IMR-90 (cell line): Measurements from ENCODE around the gene SAMM50. TPM values are rescaled to one million over a fixed set of nuclear protein-coding genes. Genes with fewer than 3 reads are reported as not detected.

Experiments
- ATAC-seq: fragments of 200-7000 bp; cut with Tn5 transposase; 2 replicates; pipeline ENCODE4 v1.9.1; 2020; ENCODE audit warnings: low read depth, mild to moderate bottlenecking, moderate library complexity
- BruUV-seq: library from RNA; stranded (reverse); fragments of 400-500 nt; replicated peaks from 2 replicates; lab custom pipeline; 2021; lab: Mats Ljungman, UMichigan
- CTCF ChIA-PET: fragments of 300-600 bp; formaldehyde crosslinking; extraction: SDS; loops from one replicate; lab custom pipeline; 2021; ENCODE audit warnings: antibody characterized with exemption; lab: Yijun Ruan, JAX
- POLR2A ChIA-PET: fragments of 300-600 bp; sonication (Branson Sonifier 250); formaldehyde crosslinking; loops from one replicate; lab custom pipeline; 2022; ENCODE audit warnings: antibody characterized with exemption; ENCODE audit not compliant: unreplicated experiment; lab: Charles Lee
- DNase-seq: peaks from one replicate; pipeline ENCODE4 v3.0.0; 2013
- H2AFZ ChIP-seq: replicated peaks from 2 replicates; pipeline ENCODE3; 2013; ENCODE audit warnings: low read length, mild to moderate bottlenecking; ENCODE audit not compliant: poor library complexity
- H2AK5ac ChIP-seq: 2 replicates; pipeline ENCODE4 v1.6.1; 2013; ENCODE audit warnings: low read depth, low read length, inconsistent platforms
- H2AK9ac ChIP-seq: replicated peaks from 2 replicates; pipeline ENCODE3; 2013; ENCODE audit warnings: mild to moderate bottlenecking, low read depth, low read length, moderate library complexity; ENCODE audit not compliant: poor library complexity
- H2BK120ac ChIP-seq: 2 replicates; pipeline ENCODE4 v1.6.1; 2013; ENCODE audit warnings: low read depth, low read length, inconsistent platforms
- H2BK15ac ChIP-seq: 3 replicates; pipeline ENCODE4 v1.6.1; 2013; ENCODE audit warnings: low read depth, low read length, inconsistent platforms
- H2BK20ac ChIP-seq: 2 replicates; pipeline ENCODE4 v1.6.1; 2013; ENCODE audit warnings: low read depth, mild to moderate bottlenecking, inconsistent platforms, low read length, moderate library complexity
- H2BK5ac ChIP-seq: 2 replicates; pipeline ENCODE4 v1.6.1; 2013; ENCODE audit warnings: mild to moderate bottlenecking, low read depth, low read length, inconsistent platforms; ENCODE audit not compliant: poor library complexity, severe bottlenecking
- H3K14ac ChIP-seq: replicated peaks from 2 replicates; pipeline ENCODE4 v1.6.1; 2013; ENCODE audit warnings: low read depth, low read length, inconsistent platforms
- H3K18ac ChIP-seq: 2 replicates; pipeline ENCODE4 v1.6.1; 2013; ENCODE audit warnings: low read depth, low read length, control low read depth
- H3K23ac ChIP-seq: 2 replicates; pipeline ENCODE4 v1.6.1; 2013; ENCODE audit warnings: low read depth, low read length, inconsistent platforms
- H3K27ac ChIP-seq: 2 replicates; pipeline ENCODE4 v1.5.1; 2013; ENCODE audit warnings: mild to moderate bottlenecking, control low read depth, low read length; ENCODE audit not compliant: insufficient read depth
- H3K27me3 ChIP-seq: 2 replicates; pipeline ENCODE4 v1.6.1; 2013; ENCODE audit warnings: low read length; ENCODE audit not compliant: control insufficient read depth, insufficient read depth
- H3K36me3 ChIP-seq: 2 replicates; pipeline ENCODE4 v1.6.1; 2013; ENCODE audit warnings: low read length, mixed read lengths; ENCODE audit not compliant: control insufficient read depth, insufficient read depth
- H3K4ac ChIP-seq: 2 replicates; pipeline ENCODE4 v1.6.1; 2013; ENCODE audit warnings: low read depth, low read length, inconsistent platforms
- H3K4me1 ChIP-seq: 2 replicates; pipeline ENCODE4 v1.6.1; 2013; ENCODE audit warnings: low read length, mixed read lengths; ENCODE audit not compliant: control insufficient read depth, insufficient read depth
- H3K4me2 ChIP-seq: 2 replicates; pipeline ENCODE4 v1.6.1; 2013; ENCODE audit warnings: low read depth, mild to moderate bottlenecking, control low read depth, low read length, moderate library complexity
- H3K4me3 ChIP-seq: 2 replicates; pipeline ENCODE4 v1.5.1; 2013; ENCODE audit warnings: low read depth, mild to moderate bottlenecking, control low read depth, low read length, moderate library complexity; ENCODE audit not compliant: insufficient read depth
- H3K56ac ChIP-seq: 2 replicates; pipeline ENCODE4 v1.6.1; 2013; ENCODE audit warnings: low read length, inconsistent platforms; ENCODE audit not compliant: insufficient read depth; ENCODE audit errors: extremely low read depth
- H3K79me1 ChIP-seq, 2 experiments: 2 replicates each; pipeline ENCODE4 v1.6.1; 2013; ENCODE audit warnings: low read length in 2 of 2, inconsistent platforms in 1 of 2, low read depth in 1 of 2
- H3K9ac ChIP-seq: 2 replicates; pipeline ENCODE4 v1.6.1; 2013; ENCODE audit warnings: low read depth, low read length, control low read depth
- H3K9me1 ChIP-seq: 2 replicates; pipeline ENCODE4 v1.6.1; 2013; ENCODE audit warnings: low read length, inconsistent platforms; ENCODE audit not compliant: insufficient read depth
- H3K9me3 ChIP-seq: 2 replicates; pipeline ENCODE4 v1.6.1; 2013; ENCODE audit warnings: low read length; ENCODE audit not compliant: control insufficient read depth, insufficient read depth
- H4K20me1 ChIP-seq: 2 replicates; pipeline ENCODE4 v1.6.1; 2013; ENCODE audit warnings: low read length, inconsistent platforms; ENCODE audit not compliant: insufficient read depth
- H4K5ac ChIP-seq: 2 replicates; pipeline ENCODE4 v1.6.1; 2013; ENCODE audit warnings: mild to moderate bottlenecking, low read depth, low read length, control low read depth
- H4K8ac ChIP-seq, 2 experiments: 2 replicates each; pipeline ENCODE4 v1.6.1; 2013; ENCODE audit warnings: low read depth in 2 of 2, low read length in 2 of 2, control low read depth in 1 of 2, inconsistent platforms in 1 of 2
- H4K91ac ChIP-seq: 2 replicates; pipeline ENCODE4 v1.6.1; 2013; ENCODE audit warnings: low read depth, low read length, inconsistent platforms; ENCODE audit not compliant: insufficient read depth
- CEBPB ChIP-seq: IDR thresholded peaks from 2 replicates; pipeline ENCODE4 v1.6.1; 2012; ENCODE audit warnings: low read depth, low read length, improper control_type of control experiment
- SMC3 ChIP-seq: fragments of 150-350 bp; IDR thresholded peaks from 2 replicates; pipeline ENCODE4 v1.6.1; 2016; ENCODE audit warnings: low read depth, mild to moderate bottlenecking, antibody characterized with exemption, low read length, moderate library complexity
- WGBS, 2 experiments: methylation state at CpG; one replicate each; pipeline versions ENCODE4 v1.1.5 to v1.1.7; 2013; ENCODE audit warnings: missing lambda C conversion rate in 2 of 2; ENCODE audit not compliant: insufficient read length in 1 of 2; ENCODE audit errors: extremely low coverage in 2 of 2; 5-methylcytosine and 5-hydroxymethylcytosine counted together
- dilution Hi-C: fragments of 300-500 bp; cut with HindIII; formaldehyde crosslinking; loops from one replicate; pipeline ENCODE4 v1.14.3; 2018; ENCODE audit warnings: low sequenced_read_pairs; ENCODE audit not compliant: unreplicated experiment
- in situ Hi-C: fragments of 300-500 bp; cut with MboI; formaldehyde crosslinking; loops from 3 replicates; pipeline ENCODE4 v1.14.3; 2019; ENCODE audit warnings: low sequenced_read_pairs, inconsistent platforms, mixed read lengths
- intact Hi-C: fragments of 100-400 bp; cut with micrococcal nuclease; formaldehyde crosslinking; loops from 2 replicates; pipeline ENCODE4 v1.10.0; 2022
- polyA plus RNA-seq, 3 experiments: library from polyadenylated mRNA; depleted of rRNA; stranded (reverse); fragments of >200 nt; gene quantifications; 2 replicates each; pipeline ENCODE4 v1.2.3, GENCODE V29; 2012; ENCODE audit warnings: low replicate concordance in 1 of 3
- total RNA-seq: library from RNA; depleted of rRNA; stranded (reverse); fragments of >200 nt; gene quantifications from 2 replicates; pipeline ENCODE4 v1.2.3, GENCODE V29; 2012

SAMM50 gene
- total and polyA plus RNA-seq, 2 of the 4 experiments (the other 2 are of a cell fraction) = 40.6 to 43.7 TPM

- H3K4me1 ChIP-seq = peaks cover 19% of the 10 kb centered on the region
- no peaks in the 10 kb centered on the region for H3K9me3 ChIP-seq
- H3K27ac ChIP-seq = no peak overlapping the region
- no peak overlapping the region for H4K91ac ChIP-seq
- H4K5ac ChIP-seq = no peak overlapping the region
- H2BK120ac ChIP-seq = no peak overlapping the region
- no peak overlapping the region for H3K4ac ChIP-seq
- H3K4me3 ChIP-seq = no peak overlapping the region
- ChIA-PET POLR2A (no interaction called here), CTCF (no interaction called here)
- peaks cover 12% of the 10 kb centered on the region; the same call in 1 of the 2 replicates for H3K36me3 ChIP-seq
- no peak overlapping the region for H3K4me2 ChIP-seq
- no peak overlapping the region for H2BK20ac ChIP-seq
- H3K9ac ChIP-seq = no peak overlapping the region
- in situ Hi-C loops (no loop called here), dilution Hi-C loops (no loop called here), intact Hi-C loops (no loop called here)
- no peaks in the 10 kb centered on the region for H3K27me3 ChIP-seq
- peaks cover 6% of the 10 kb centered on the region; the same call in 1 of the 2 replicates for H4K20me1 ChIP-seq
- no peak overlapping the region for H3K56ac ChIP-seq
- ATAC-seq = no peak
- H2AFZ ChIP-seq = no peak overlapping the region
- no peak overlapping the region for H2AK9ac ChIP-seq
- H4K8ac ChIP-seq = no peak overlapping the region
- WGBS, 2 experiments = no CpG with 5 or more reads among the region's 1 CpG
- H3K9me1 ChIP-seq = peaks cover 23% of the 10 kb centered on the region
- no peak overlapping the region for H3K23ac ChIP-seq
- H2AK5ac ChIP-seq = no peak overlapping the region
- H2BK5ac ChIP-seq = no peak overlapping the region
- H3K18ac ChIP-seq = no peak overlapping the region
- H3K79me1 ChIP-seq = peaks cover 0 to 23% of the 10 kb centered on the region in 2 experiments; a peak in 2 of 4 replicates
- no peak overlapping the region for H3K14ac ChIP-seq
- no peak for DNase-seq
- no peak overlapping the region for H2BK15ac ChIP-seq
- no peak for TF ChIP-seq CEBPB
- no peak for TF ChIP-seq SMC3
- no TSS peak for BruUV-seq
Observed at GRCh38 chr22:43926349-43926710, 28.9 kb upstream of the SAMM50 start.
